Hypothalamus (tissue), 51 donors: Measurements from ENCODE around the gene VPS8.

Experiments
- DNase-seq, 51 donors: peaks; one replicate each; lab custom pipeline; 2025; lab: John Stamatoyannopoulos, UW

The VPS8 gene

DNA sequence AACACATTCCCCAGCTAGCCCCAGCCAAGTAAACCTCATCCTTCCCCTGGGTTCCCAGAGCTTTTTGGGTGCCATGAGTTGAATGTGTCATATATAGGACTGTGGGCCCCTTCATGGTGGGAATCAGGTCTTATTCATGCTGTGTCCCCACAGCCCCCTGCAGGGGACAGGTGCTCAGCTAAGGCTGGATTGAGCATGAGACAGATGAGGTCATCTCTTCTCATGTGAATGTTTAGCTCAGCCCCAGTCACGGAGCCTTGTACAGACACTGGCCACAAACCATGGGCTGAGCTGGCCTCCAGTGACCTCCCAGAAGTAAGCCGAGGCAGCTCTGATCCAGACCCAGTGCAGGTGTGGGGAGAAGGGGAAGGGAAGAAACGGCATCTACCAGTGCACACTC is 270.2 kb downstream of the VPS8 start:
- no peak for DNase-seq

DNA sequence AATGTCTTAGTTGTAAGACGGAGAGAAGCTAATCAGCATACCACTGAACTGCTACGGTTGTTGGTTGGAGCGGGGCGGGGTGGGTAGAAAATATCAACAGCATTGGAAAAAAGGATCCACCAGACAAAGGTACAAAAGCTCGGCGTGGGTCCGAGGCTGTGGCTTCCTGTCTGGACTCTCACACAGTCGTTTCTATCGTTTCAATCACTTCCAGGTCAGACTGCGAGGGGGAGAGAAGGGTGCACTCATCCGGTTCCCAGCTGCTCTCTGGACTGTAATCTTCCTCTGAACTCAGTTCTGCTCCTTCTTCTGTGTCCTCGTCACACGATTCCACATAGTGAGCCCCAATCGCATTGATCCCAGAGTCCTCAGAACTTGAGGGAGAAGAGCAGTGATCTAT is 270.9 kb downstream of the VPS8 start:
- DNase-seq = no peak

DNA sequence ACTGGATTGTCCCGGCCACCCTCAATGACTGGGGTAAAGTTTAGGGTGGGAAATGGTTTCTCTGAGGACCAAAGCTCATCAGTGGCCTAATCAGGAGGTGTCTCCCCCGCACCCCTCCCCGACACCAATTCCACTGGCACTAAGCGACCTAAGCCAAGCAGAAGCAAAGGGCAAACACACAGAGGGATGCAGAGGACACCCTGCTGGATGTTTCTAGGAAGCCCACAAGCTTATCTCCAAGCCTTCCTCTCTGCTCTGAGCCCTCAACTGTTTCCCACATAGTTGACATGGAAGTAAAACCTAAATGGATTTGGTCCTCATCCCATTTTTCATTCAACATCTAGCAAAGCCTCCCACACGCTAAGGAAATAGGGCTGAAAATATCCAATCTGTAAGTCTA is 272.4 kb downstream of the VPS8 start:
- no peak for DNase-seq

DNA sequence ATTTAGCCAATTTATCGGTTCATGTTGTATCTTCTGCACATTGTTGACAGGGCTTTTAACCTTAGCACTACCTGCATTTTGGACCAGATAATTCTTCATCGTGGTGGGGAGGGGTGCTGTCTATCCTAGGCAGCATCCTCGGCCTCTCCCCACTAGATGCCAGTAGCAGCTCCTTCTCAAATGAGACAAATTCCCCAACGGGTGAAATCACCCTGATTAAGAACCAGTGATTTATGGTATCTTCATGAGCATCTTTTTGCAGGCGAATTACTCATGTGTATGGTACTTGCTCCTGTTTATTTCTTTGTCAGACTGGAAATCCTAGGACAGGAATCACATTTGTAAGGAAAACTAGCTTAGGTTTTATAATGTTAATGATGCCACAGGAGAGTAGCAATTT is 272.9 kb downstream of the VPS8 start:
- DNase-seq = no peak

DNA sequence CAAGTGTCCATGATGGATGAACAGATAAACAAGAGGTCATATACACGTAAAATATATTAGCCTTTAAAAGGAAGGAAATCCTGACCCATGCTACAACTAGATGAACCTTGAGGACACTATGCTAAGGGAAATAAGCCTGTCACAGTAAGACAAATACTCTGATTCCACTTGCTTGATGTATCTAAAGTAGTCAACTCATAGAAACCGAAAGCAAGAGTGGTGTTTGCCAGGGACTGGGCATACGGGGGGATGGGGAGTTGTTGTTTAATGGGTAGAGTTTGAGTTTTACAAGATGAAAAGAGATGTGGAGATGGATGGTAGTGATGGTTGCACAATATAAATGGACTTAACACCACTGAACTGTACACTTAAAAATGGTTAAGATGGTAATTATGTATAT is 275.5 kb downstream of the VPS8 start:
- DNase-seq = no peak

DNA sequence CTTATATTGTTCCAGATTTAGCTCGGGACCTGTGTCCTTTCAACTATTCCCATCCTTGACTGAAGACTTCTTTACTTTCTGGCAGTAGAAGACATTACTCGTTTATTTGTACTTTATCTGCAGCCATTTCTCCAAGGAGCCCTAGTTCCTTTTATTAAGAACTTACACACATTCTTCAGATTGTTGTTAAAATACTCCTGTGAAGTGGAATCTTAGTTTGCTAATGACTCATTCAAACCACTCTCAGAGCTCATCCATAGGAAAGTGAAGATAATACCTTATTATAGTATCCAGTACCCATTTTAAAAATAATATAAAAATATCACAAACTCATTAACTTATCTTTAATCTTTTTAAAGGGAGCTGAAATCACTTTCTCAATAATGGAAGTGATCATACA is 277.4 kb downstream of the VPS8 start:
- DNase-seq = no peak

DNA sequence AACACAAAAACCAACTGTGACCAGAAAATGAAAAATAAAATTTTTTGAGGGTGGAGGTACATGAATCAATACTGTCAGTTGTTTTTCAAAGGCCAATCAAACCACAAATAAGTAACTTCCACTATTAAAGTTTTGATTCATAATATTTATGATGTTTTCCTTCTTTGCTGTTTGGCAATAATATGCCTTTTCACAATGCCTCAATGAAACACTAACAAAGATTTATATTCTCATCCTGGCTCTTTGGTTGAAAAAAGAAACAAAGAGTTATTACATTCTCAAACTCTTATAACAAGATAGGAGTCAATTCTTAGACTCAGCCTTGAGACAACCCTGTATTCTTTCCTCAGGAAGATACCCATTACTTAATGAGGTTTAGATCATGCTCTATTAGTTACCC is 277.8 kb downstream of the VPS8 start:
- no peak for DNase-seq

DNA sequence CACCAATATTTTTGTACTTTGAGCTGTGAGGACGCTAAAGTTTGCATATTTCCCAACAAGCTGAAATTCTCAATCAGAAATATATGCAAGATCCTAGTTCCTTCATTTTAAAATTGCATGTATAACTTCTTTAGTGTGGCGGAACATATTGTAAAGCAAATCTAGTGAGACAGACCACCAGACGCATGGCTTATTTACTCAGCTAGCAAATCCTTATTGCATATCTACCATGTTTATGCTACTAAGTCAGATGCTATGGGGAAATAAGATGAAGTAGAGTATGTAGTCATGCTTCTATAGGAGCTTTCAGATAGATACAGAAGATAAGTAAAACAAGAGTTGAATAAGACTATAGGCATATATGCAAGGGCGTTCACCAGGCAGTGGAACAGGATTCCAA is 278.8 kb downstream of the VPS8 start:
- DNase-seq = no peak

DNA sequence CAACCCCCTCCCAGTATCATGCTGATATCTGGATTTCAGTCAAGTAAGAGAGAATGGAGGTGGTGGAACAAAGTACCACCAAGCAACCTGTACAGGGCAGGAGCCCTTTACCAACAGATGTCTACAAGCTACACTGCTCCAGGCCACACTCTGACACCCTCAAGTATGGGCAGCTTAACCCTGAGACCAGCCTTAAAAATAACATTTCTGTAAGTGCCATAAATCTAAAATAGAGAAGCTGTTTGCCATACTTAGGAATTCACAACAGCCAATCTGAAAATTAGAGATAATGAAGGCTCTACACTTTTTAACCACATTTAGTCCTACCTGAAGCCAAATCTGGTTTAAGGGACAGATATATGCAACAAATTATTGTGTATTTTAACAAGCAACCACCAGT is 281.1 kb downstream of the VPS8 start:
- no peak for DNase-seq

DNA sequence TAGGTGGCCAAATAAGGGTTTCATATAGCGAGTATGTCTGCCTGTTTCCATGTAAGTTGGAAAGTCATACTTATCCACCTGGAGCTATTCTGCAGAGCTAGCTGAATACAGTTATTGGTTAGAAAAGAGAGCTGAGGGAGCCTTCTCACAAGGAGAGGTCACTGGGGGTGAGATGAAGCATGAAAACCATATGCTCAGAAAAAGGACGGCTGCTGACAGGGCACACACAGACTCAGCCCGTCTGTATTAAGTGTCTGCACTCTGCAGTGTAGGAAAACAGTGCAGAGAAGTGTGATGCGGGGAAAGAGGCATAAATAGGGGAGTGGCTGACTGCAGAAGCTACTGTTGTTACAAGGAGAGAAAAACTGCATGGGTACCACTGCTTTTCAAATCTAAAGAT is 282.7 kb downstream of the VPS8 start:
- no peak for DNase-seq
